GM19193 (cell line): ENCODE measurements around the gene MTARC2.

ENCODE experiments used
- POLR2A ChIP-seq: IDR thresholded peaks from 4 replicates; pipeline ENCODE4 v1.6.1; 2011; ENCODE audit not compliant: insufficient read depth, insufficient read length; ENCODE audit errors: extremely low read depth

The MTARC2 gene

DNA sequence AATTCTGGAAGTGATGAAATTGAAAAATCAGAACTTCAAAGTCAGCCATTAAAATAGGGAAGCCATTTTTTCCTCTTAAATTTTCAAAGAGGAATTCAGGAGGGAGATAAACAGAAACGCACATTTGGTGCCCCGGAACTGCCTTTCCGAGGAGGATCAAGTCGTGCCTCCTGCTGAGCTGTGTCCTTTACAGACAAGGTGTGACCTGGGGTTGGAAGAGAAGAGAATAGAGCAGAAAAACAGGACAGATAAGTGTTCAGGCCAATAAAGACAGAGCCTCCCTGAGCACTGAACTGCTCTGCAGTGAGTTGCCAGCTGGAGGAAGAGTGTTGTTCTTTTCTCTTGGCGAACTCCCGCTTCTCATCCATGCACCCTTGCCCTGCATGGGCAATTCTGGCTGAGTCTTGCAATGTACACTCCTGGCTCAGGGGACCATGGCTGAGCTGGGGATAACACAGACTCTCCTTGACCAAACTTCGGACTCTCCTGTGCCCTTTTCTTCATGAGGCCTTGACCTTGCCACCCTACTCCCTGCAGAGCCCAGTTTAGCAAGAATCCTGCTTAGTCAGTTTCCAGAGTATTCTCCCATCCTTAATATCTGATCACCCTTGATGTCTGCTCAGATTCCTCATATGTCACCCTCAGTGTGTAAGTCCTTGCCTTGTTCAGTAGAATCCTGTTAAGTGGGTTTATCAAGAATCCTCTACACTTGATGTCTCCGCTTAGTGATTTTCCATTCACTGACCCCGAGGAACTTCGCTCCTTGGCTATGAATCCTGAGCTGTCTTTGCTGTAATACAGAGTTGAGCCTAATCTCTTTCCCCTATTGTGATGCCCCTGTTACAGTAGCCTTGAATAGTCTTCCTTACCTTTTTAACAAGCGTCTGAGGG is 37.3 kb downstream of the MTARC2 start:
- TF ChIP-seq POLR2A, result no peak

DNA sequence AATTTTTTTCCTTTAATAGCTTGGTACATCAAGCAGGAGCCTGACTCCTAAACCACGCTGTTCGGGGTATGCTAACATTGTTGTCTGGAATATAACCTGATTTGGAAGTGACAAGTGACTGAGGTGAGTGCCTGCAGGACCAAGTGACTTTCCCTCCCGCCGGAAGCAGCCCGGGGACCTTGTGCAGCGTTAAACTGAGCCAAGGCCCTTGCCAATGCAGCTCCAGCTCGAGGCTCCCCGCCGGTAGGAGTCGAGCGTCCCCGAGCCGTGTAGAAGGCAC is 37.9 kb downstream of the MTARC2 start:
- no peak for TF ChIP-seq POLR2A

DNA sequence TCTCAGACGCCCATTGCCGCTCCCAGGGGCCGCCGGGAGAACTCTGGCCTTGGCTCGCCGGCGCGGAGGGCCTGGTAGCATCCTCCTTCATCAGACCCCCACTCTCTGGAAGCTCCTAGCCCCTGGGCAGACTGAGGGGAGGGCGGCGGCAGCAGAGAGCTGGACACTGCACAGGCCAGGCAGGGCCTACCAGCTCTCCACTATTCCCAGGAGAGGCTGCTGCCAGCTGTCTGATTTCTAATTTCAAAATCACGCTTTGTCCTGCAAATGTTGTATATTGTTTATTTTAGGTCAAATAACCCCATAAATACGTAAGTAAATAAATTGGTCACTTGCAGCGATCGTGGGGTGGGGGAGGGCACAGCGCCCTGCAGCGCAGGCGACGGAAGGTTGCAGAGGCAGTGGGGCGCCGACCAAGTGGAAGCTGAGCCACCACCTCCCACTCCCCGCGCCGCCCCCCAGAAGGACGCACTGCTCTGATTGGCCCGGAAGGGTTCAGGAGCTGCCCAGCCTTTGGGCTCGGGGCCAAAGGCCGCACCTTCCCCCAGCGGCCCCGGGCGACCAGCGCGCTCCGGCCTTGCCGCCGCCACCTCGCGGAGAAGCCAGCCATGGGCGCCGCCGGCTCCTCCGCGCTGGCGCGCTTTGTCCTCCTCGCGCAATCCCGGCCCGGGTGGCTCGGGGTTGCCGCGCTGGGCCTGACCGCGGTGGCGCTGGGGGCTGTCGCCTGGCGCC is 38.4 kb downstream of the MTARC2 start, which contains the start of gene MTARC1:
Gene MTARC1 (plus strand): TSS at position 577 of the 732 bp plus-strand sequence. CDS start 32 bp downstream, at position 609.
- TF ChIP-seq POLR2A, result no peak

DNA sequence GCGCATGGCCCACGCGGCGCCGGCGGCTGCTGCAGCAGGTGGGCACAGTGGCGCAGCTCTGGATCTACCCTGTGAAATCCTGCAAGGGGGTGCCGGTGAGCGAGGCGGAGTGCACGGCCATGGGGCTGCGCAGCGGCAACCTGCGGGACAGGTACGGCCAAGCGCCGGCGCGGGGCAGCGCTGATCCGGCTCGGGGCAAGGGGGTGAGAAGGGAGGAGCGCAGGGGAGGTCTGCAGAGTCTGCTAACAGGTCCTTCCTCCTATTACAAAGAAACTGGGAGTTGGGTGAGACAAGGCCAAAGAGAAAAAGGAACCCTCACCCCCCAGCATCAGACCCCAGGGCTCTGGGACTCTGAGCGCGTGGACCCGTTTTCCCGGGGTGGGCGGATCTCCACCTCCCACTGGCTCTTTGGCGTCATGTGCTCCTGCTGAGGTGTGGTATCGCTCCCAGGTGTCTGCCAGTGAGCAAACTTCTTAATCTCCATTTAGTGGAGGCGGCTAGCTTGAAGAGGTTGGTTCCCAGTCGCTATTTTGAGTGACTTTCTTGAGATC is 39.0 kb downstream of the MTARC2 start:
- no peak for TF ChIP-seq POLR2A

DNA sequence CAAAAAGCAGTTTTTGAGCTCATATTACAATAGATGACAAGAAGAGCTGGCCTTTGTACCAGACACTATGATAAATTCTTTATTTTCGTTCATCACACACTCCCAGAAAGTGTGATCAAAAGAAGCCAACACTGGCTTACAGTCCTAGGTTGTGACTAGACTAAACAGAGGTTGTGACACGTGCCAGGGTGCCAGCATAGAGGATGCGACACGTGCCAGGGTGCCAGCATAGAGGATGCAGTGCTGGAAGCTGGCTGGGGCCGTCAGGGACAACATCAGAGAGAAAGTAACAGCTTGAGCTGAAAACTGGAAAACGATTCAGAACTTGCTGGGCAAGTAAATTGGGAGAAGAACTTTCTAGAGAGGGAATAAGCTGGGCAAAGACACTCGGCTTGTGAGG is 40.8 kb downstream of the MTARC2 start:
- no peak for TF ChIP-seq POLR2A

DNA sequence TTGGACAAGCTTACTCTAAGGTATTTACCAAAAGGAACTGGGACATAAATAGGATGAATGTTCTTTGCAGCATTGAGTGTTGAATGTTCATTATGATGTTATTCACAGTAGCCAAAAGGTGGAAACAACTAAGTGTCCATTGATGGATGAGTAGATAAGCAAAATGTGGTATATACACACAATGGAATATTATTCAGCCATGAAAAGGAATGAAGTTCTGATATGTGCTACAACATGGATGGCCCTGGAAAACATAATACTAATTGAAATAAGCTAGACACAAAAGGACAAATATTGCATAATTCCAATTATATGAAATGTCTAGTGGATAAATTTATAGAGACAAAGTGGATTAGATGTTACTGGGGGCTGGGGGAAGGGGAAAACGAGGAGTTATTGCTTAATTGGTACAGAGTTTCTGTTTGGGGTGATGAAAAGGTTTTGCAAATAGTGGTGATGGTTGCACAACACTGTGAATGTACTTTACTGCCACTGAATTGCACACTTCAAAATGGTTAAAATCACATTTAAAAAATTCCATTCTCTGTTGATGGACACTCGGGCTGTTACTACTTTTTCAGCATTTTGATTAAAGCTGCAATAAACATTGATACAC is 41.5 kb downstream of the MTARC2 start:
- TF ChIP-seq POLR2A, result no peak

DNA sequence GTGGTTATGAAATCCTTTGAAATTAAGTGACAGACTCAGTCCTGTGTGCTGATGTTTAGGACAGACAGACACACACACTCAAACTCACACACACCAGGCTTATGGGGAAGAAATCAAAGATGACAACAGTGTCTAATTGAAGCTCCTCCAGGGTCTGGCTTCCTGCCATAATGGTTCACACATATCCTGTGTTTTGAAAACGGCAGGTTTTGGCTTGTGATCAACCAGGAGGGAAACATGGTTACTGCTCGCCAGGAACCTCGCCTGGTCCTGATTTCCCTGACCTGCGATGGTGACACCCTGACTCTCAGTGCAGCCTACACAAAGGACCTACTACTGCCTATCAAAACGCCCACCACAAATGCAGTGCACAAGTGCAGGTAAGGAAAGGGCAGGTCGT is 43.2 kb downstream of the MTARC2 start:
- no peak for TF ChIP-seq POLR2A

DNA sequence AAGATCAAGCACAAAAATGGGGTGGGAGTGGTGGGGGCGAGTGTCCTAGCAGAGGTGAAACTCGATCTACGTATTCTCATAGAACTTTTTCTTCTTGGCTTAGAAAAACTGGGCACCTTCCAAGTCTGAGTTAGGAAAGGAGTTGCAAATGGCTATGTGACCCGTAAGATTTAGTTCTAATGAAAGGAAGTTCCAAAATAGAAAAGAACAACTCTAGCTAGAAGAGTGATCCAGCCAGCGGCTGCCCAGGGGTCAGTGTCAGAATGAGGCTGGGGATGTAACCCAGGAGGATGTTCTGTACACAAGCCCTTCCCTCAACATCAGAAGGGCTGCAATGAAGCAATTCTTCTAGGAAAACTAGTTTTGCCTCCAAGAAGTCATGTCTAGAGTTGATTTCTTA is 43.8 kb downstream of the MTARC2 start:
- TF ChIP-seq POLR2A, result no peak

DNA sequence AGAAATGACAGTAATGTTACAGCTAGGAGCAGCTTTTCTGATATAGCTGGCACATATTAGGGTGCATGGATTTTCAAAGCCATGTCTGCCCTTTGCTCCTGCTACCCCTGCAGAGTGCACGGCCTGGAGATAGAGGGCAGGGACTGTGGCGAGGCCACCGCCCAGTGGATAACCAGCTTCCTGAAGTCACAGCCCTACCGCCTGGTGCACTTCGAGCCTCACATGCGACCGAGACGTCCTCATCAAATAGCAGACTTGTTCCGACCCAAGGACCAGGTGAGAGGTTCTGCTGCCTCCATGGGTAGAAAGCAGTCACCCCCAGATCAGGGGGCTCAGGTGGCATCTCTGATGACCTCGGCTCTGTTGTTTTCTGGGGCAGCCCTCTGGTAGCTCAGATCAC is 48.4 kb downstream of the MTARC2 start:
- no peak for TF ChIP-seq POLR2A

DNA sequence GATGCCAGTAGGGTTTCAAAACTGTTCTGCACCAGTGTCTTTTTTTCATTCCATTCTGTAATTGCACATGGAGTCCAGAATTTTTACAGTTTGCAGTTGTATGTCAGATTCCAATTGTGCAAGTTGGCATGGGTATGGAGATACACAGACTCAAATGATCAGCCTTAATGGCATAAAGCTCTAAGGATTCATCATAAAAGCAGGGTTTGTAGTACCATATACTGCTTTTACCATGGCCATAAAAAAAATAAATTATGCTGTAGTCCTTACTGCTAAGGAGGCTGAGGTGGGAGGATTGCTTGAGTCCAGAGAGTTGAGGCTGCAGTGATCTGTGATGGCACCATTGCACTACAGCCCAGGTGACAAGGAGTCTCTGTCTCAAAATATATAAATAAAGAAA is 48.9 kb downstream of the MTARC2 start:
- TF ChIP-seq POLR2A, result no peak

DNA sequence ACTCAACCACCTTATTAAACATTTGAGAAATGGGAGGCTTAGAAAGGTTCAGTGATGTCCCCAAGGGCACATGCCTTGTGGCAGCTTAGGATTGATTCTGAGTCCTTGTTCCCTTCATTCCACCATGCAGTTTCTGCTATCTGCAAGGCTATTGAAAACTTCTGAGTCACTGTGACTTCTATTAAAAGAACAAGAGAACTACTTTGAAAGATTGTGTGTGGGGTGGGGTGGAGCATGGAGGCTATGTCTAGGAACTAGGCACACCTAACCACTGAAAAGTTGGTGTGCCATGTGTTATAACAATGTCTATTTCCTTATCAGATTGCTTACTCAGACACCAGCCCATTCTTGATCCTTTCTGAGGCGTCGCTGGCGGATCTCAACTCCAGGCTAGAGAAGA is 49.4 kb downstream of the MTARC2 start:
- no peak for TF ChIP-seq POLR2A

DNA sequence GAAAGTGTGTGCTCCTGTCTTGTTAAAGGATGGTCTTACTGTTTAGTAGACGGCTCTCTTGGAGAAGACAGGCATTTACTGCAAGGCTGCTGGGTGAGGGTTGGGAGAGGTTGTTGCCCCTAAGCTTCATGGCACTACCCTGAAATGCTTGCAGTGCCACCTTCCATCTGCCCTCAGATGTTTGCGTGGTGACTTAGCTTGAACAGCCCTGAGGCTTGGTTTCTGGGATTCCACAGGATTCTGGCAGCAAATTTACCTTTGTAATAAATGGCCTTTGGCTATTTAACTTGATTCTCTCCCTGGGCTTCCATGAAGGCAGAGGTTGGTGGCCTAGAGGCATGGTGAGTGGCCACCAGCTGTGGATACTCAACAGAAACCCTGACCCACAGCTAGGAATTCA is 50.2 kb downstream of the MTARC2 start:
- no peak for TF ChIP-seq POLR2A

DNA sequence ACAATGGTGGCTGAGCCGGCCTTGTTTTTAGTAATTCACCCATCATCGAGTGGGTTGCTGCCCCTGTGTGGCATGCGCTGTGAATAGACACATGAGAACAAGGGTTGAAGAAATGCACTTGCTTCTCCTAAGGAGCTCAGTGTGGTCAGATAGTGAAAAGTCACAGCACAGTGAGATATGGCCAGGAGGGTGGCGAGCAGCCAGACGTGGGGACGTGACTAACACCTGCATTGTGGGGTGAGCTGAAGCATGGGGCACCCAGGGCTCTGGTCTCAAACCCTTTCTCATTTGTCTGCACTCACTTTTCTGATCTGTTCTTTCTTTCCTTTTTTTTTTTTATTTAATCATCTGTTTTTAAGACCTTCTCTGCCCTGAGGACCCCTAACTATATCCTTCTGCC is 52.1 kb downstream of the MTARC2 start:
- no peak for TF ChIP-seq POLR2A

DNA sequence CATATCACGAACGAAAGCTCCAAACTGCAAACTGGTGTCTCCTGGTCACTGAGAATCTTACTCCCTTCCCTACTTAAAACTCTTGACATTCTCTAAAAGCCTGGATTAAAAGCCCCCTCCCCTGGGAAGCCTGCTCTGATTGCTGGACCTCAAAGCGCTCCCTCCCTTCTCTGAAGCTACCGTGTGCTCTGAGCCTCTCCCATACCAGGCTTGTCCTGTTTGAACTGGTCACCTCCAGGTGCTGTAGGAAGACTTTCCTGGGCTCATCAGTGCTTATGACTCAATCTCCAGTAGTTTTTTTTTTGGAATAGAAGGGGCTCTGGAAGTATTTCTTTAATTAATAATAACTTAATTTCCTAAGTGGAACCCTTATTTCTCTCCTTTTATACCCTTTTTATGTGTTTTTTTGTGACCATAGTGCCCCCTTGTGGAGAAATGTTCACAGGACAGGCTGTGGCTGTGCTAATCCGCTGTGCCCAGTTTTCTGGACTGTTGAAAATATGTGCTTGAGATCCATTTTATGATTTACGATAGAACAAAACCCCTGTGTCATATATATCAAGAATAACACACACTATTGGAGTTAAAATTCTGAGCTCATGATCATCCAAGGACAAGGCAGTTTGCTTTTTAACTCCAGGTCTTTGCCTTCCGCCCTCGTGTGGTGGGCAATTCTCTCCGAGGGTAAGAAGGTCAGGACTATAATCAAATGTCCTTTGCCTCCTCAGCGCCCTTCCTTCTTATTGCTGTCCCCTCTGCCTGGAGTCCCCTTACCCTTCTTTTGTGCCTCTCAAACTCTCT is 55.5 kb downstream of the MTARC2 start:
- no peak for TF ChIP-seq POLR2A

DNA sequence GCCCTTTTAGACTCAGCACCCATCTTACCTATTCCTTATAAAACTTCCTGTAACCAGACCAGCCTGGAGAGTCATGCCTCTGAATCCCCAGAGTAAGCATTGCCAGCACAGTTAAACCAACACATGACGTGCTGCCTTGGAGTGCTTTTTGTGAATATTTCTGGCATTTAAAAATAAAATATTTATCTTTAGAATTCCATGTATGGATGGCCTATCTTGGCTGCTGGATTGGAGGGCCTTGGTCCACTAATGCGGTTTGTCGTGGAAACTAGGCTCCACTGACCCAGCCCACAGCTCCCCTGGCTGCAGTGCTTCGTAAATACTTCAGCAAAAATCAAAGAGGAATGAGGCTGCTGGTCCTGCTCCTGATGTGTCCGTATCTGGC is 56.1 kb downstream of the MTARC2 start:
- TF ChIP-seq POLR2A, result no peak
